Body of pancreas (tissue), 4 donors: Measurements from ENCODE around the gene PGGT1B.

Experiments used
- POLR2A ChIP-seq, 3 donors: fragments of 450-650 bp; IDR thresholded peaks; one replicate each; pipeline ENCODE4 v1.6.1; 2016; ENCODE audit warnings: antibody characterized with exemption in 3 of 3, mild to moderate bottlenecking in 2 of 3
- TF ChIP-seq, protein P1 (sequence below), 7 experiments: fragments of 450-650 bp in 4 of 7; fragments of 200-600 bp in 3 of 7; sonication (generic) in 3 of 7; IDR thresholded peaks; one replicate each; pipeline ENCODE4 v1.5.1; 2016 to 2019; ENCODE audit warnings: antibody characterized with exemption in 7 of 7

DNA sequence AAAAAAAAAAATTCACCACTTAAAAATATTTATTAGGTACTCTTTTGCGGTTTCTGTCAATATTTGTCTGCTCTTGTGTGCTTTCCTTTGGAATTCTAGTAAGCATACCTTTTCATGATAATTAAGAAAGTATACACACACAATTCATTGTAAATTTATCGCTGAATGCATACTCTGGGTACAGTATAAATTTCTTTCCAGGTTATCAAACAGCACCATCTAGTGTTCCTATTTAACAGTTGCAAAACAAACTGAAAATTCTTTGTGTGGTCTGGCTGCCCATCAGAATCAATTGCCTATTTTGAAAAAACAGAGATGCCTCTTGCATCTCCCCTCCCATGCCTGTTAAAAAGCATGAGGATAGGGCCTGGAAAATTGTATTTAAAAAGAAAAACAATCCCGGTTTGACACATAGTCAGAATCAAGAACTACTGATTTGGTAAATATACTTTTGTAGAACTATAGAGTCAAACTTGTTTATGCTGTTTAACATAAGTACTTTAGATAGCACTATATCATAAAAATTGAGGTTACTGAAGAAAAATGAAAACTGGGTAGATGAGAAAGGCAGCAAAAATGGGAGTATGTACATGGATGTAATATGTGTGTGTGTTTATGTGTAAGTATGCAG lies 16.2 kb downstream of the PGGT1B start:
- TF ChIP-seq POLR2A (IDR thresholded peaks at IDR 0.05), result no peak
- TF ChIP-seq, protein P1, sequence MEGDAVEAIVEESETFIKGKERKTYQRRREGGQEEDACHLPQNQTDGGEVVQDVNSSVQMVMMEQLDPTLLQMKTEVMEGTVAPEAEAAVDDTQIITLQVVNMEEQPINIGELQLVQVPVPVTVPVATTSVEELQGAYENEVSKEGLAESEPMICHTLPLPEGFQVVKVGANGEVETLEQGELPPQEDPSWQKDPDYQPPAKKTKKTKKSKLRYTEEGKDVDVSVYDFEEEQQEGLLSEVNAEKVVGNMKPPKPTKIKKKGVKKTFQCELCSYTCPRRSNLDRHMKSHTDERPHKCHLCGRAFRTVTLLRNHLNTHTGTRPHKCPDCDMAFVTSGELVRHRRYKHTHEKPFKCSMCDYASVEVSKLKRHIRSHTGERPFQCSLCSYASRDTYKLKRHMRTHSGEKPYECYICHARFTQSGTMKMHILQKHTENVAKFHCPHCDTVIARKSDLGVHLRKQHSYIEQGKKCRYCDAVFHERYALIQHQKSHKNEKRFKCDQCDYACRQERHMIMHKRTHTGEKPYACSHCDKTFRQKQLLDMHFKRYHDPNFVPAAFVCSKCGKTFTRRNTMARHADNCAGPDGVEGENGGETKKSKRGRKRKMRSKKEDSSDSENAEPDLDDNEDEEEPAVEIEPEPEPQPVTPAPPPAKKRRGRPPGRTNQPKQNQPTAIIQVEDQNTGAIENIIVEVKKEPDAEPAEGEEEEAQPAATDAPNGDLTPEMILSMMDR (IDR thresholded peaks at IDR 0.05), result peak; percentile 58 to 82 (median 77)
